HepG2 (cell line): ENCODE data around the gene THSD8. TPM values are rescaled to one million over a fixed set of nuclear protein-coding genes. Genes with fewer than 3 reads are reported as not detected.

Source experiments
- HOXA3 ChIP-seq: sonication (generic); formaldehyde crosslinking; IDR thresholded peaks from 2 replicates; pipeline ENCODE4 v1.5.0; 2020; ENCODE audit warnings: missing genetic modification reagents
- KDM1A ChIP-seq: IDR thresholded peaks from 2 replicates; pipeline ENCODE4 v1.6.1; 2016; ENCODE audit warnings: missing compliant biosample characterization
- MEIS2 ChIP-seq: sonication (generic); formaldehyde crosslinking; IDR thresholded peaks from 2 replicates; pipeline ENCODE4 v1.9.0; 2021; ENCODE audit warnings: mild to moderate bottlenecking, missing genetic modification reagents
- SALL1 ChIP-seq: sonication (generic); formaldehyde crosslinking; IDR thresholded peaks from 2 replicates; pipeline ENCODE4 v1.8.0; 2022; ENCODE audit warnings: mild to moderate bottlenecking, missing genetic modification reagents
- TBX2 ChIP-seq: sonication (generic); formaldehyde crosslinking; IDR thresholded peaks from 2 replicates; pipeline ENCODE4 v1.5.0; 2020; ENCODE audit warnings: missing genetic modification reagents, mild to moderate bottlenecking, borderline replicate concordance
- YEATS4 ChIP-seq: sonication (generic); formaldehyde crosslinking; IDR thresholded peaks from 2 replicates; pipeline ENCODE4 v1.4.0; 2020; ENCODE audit warnings: missing genetic modification reagents, borderline replicate concordance
- ZBTB38 ChIP-seq: sonication (generic); formaldehyde crosslinking; IDR thresholded peaks from 2 replicates; pipeline ENCODE4 v1.5.1; 2020; ENCODE audit warnings: mild to moderate bottlenecking, missing genetic modification reagents
- ZNF101 ChIP-seq: sonication (generic); formaldehyde crosslinking; IDR thresholded peaks from 2 replicates; pipeline ENCODE4 v1.4.0; 2020; ENCODE audit warnings: mild to moderate bottlenecking, low read depth, missing genetic modification reagents, borderline replicate concordance
- ZNF431 ChIP-seq: sonication (generic); formaldehyde crosslinking; IDR thresholded peaks from 2 replicates; pipeline ENCODE4 v1.9.0; 2022; ENCODE audit warnings: missing genetic modification reagents, low read depth, mild to moderate bottlenecking, borderline replicate concordance
- ZNF556 ChIP-seq: sonication (generic); formaldehyde crosslinking; IDR thresholded peaks from 2 replicates; pipeline ENCODE4 v1.4.0; 2020; ENCODE audit warnings: mild to moderate bottlenecking, missing genetic modification reagents, borderline replicate concordance
- ZNF563 ChIP-seq: sonication (generic); formaldehyde crosslinking; IDR thresholded peaks from 2 replicates; pipeline ENCODE4 v1.8.0; 2022; ENCODE audit warnings: mild to moderate bottlenecking, moderate library complexity, missing genetic modification reagents
- ZNF781 ChIP-seq: sonication (generic); formaldehyde crosslinking; IDR thresholded peaks from 2 replicates; pipeline ENCODE4 v1.5.1; 2020; ENCODE audit warnings: borderline replicate concordance, mild to moderate bottlenecking, missing genetic modification reagents; ENCODE audit errors: not compliant biosample characterization
- ZNF878 ChIP-seq: sonication (generic); formaldehyde crosslinking; IDR thresholded peaks from 2 replicates; pipeline ENCODE4 v1.8.1; 2023; ENCODE audit warnings: mild to moderate bottlenecking, missing genetic modification reagents, moderate library complexity
- polyA plus RNA-seq, 8 experiments: library from polyadenylated mRNA; depleted of rRNA in 3 of 8; stranded (reverse) in 7 of 8; unstranded in 1 of 8; fragments of >200 nt; fragmentation: Illumina TruSeq in 4 of 8; extraction: Trizol in 4 of 8; gene quantifications; 2 replicates each; pipeline versions ENCODE4 v1.2.1 to v1.2.3, GENCODE V29; 2011 to 2016; ENCODE audit warnings: low read depth in 4 of 8, missing spikeins in 1 of 8, mixed read lengths in 1 of 8; ENCODE audit not compliant: insufficient read depth in 1 of 8
- total RNA-seq, 5 experiments: library from RNA; depleted of rRNA; stranded (reverse); fragments of >200 nt; fragmentation: Illumina TruSeq; extraction: Trizol; gene quantifications; 2 replicates each; pipeline ENCODE4 v1.2.3, GENCODE V29; 2016; ENCODE audit warnings: low read depth in 1 of 5
- TF ChIP-seq, protein P1 (sequence below): sonication (generic); formaldehyde crosslinking; IDR thresholded peaks from 2 replicates; pipeline ENCODE4 v1.5.0; 2020; ENCODE audit warnings: missing genetic modification reagents
- TF ChIP-seq, protein P2 (sequence below): IDR thresholded peaks from 2 replicates; pipeline ENCODE4 v1.6.1; 2012; ENCODE audit warnings: low read length, improper control_type of control experiment
- TF ChIP-seq, protein P3 (sequence below): IDR thresholded peaks from 2 replicates; pipeline ENCODE4 v1.4.0; 2020; ENCODE audit warnings: mild to moderate bottlenecking, missing genetic modification reagents
- TF ChIP-seq, protein P4 (sequence below): sonication (generic); formaldehyde crosslinking; IDR thresholded peaks from 2 replicates; pipeline ENCODE4 v1.4.0; 2020; ENCODE audit warnings: missing genetic modification reagents
- TF ChIP-seq, protein P5 (sequence below): sonication (generic); IDR thresholded peaks from 2 replicates; pipeline ENCODE4 v1.6.1; 2016; ENCODE audit warnings: low read depth, borderline replicate concordance

Gene THSD8
- total and polyA plus RNA-seq, 2 of the 13 experiments (the other 11 are each of a cell fraction or from before 2014, with no cell fraction given) = 4.8 to 14.9 TPM

DNA sequence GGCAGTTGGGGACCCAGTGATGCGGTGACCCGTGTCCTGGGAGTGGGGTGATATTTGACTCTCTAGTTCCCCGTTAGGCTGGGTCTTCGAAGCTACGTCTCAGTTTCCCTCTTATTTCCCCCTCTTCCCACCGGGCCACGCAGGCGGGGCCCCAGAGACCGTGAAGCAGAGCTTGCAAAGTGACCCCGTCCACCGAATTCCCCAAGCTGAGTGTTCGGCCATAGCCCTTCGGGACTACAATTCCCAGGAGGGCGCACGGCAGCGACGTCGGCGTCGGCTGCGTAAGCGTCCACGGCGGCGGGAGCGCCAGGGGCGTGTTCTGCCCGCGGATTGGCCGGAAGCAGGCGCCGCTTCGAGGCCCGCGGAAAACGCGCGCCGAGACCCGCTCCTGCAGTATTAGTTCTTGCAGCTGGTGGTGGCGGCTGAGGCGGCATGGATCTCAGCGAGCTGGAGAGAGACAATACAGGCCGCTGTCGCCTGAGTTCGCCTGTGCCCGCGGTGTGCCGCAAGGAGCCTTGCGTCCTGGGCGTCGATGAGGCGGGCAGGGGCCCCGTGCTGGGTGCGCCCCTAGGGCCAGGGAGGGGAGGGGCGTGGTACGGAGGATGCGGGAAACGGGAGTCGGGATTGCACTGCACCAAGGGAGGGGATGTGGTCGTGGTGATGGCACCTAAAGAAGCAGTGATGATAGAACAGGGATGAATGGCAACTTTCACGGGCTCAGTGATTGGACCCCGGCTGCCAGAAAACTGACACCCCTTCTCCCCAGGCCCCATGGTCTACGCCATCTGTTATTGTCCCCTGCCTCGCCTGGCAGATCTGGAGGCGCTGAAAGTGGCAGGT is 4.6 kb downstream of the THSD8 start, which contains the start of gene RNASEH2A (continued):
- TF ChIP-seq, protein P1, sequence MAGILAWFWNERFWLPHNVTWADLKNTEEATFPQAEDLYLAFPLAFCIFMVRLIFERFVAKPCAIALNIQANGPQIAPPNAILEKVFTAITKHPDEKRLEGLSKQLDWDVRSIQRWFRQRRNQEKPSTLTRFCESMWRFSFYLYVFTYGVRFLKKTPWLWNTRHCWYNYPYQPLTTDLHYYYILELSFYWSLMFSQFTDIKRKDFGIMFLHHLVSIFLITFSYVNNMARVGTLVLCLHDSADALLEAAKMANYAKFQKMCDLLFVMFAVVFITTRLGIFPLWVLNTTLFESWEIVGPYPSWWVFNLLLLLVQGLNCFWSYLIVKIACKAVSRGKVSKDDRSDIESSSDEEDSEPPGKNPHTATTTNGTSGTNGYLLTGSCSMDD (CRISPR knock-in tag) = peak; percentile 81; the same call in 1 of the 2 replicates
- TF ChIP-seq ZNF556 (CRISPR knock-in tag) (peak; percentile 60; the same call in 1 of the 2 replicates), YEATS4 (CRISPR knock-in tag) (peak; percentile 83), ZNF781 (CRISPR knock-in tag) (peak; percentile 73), SALL1 (CRISPR knock-in tag) (peak; percentile 75), KDM1A (CRISPR knock-in tag) (no peak), ZBTB38 (CRISPR knock-in tag) (peak; percentile 68; the same call in 1 of the 2 replicates), HOXA3 (peak; percentile 91), ZNF878 (CRISPR knock-in tag) (peak; percentile 7; the same call in 1 of the 2 replicates), ZNF563 (CRISPR knock-in tag) (peak; percentile 73; the same call in 1 of the 2 replicates), TBX2 (CRISPR knock-in tag) (peak; percentile 81), MEIS2 (CRISPR knock-in tag) (peak; percentile 43; the same call in 1 of the 2 replicates), ZNF431 (CRISPR knock-in tag) (0 out of 2 replicates have a peak, but pooled peaks have one; percentile 58), ZNF101 (CRISPR knock-in tag) (0 out of 2 replicates have a peak, but pooled peaks have one; percentile 68)
- TF ChIP-seq, protein P2, sequence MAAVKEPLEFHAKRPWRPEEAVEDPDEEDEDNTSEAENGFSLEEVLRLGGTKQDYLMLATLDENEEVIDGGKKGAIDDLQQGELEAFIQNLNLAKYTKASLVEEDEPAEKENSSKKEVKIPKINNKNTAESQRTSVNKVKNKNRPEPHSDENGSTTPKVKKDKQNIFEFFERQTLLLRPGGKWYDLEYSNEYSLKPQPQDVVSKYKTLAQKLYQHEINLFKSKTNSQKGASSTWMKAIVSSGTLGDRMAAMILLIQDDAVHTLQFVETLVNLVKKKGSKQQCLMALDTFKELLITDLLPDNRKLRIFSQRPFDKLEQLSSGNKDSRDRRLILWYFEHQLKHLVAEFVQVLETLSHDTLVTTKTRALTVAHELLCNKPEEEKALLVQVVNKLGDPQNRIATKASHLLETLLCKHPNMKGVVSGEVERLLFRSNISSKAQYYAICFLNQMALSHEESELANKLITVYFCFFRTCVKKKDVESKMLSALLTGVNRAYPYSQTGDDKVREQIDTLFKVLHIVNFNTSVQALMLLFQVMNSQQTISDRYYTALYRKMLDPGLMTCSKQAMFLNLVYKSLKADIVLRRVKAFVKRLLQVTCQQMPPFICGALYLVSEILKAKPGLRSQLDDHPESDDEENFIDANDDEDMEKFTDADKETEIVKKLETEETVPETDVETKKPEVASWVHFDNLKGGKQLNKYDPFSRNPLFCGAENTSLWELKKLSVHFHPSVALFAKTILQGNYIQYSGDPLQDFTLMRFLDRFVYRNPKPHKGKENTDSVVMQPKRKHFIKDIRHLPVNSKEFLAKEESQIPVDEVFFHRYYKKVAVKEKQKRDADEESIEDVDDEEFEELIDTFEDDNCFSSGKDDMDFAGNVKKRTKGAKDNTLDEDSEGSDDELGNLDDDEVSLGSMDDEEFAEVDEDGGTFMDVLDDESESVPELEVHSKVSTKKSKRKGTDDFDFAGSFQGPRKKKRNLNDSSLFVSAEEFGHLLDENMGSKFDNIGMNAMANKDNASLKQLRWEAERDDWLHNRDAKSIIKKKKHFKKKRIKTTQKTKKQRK = no peak
- TF ChIP-seq, protein P3, sequence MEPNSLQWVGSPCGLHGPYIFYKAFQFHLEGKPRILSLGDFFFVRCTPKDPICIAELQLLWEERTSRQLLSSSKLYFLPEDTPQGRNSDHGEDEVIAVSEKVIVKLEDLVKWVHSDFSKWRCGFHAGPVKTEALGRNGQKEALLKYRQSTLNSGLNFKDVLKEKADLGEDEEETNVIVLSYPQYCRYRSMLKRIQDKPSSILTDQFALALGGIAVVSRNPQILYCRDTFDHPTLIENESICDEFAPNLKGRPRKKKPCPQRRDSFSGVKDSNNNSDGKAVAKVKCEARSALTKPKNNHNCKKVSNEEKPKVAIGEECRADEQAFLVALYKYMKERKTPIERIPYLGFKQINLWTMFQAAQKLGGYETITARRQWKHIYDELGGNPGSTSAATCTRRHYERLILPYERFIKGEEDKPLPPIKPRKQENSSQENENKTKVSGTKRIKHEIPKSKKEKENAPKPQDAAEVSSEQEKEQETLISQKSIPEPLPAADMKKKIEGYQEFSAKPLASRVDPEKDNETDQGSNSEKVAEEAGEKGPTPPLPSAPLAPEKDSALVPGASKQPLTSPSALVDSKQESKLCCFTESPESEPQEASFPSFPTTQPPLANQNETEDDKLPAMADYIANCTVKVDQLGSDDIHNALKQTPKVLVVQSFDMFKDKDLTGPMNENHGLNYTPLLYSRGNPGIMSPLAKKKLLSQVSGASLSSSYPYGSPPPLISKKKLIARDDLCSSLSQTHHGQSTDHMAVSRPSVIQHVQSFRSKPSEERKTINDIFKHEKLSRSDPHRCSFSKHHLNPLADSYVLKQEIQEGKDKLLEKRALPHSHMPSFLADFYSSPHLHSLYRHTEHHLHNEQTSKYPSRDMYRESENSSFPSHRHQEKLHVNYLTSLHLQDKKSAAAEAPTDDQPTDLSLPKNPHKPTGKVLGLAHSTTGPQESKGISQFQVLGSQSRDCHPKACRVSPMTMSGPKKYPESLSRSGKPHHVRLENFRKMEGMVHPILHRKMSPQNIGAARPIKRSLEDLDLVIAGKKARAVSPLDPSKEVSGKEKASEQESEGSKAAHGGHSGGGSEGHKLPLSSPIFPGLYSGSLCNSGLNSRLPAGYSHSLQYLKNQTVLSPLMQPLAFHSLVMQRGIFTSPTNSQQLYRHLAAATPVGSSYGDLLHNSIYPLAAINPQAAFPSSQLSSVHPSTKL (CRISPR knock-in tag) = peak; percentile 51
- TF ChIP-seq, protein P4, sequence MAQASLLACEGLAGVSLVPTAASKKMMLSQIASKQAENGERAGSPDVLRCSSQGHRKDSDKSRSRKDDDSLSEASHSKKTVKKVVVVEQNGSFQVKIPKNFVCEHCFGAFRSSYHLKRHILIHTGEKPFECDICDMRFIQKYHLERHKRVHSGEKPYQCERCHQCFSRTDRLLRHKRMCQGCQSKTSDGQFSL = no peak
- TF ChIP-seq, protein P5, sequence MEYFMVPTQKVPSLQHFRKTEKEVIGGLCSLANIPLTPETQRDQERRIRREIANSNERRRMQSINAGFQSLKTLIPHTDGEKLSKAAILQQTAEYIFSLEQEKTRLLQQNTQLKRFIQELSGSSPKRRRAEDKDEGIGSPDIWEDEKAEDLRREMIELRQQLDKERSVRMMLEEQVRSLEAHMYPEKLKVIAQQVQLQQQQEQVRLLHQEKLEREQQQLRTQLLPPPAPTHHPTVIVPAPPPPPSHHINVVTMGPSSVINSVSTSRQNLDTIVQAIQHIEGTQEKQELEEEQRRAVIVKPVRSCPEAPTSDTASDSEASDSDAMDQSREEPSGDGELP = 0 out of 2 replicates have a peak, but pooled peaks have one; percentile 60
